IMR-90 (cell line): ENCODE measurements around the gene CEP128. TPM values are rescaled to one million over a fixed set of nuclear protein-coding genes. Genes with fewer than 3 reads are reported as not detected.

Experiments
- ATAC-seq: fragments of 200-7000 bp; cut with Tn5 transposase; 2 replicates; pipeline ENCODE4 v1.9.1; 2020; ENCODE audit warnings: low read depth, mild to moderate bottlenecking, moderate library complexity
- BruUV-seq: library from RNA; stranded (reverse); fragments of 400-500 nt; replicated peaks from 2 replicates; lab custom pipeline; 2021; lab: Mats Ljungman, UMichigan
- CTCF ChIA-PET: fragments of 300-600 bp; formaldehyde crosslinking; extraction: SDS; loops from one replicate; lab custom pipeline; 2021; ENCODE audit warnings: antibody characterized with exemption; lab: Yijun Ruan, JAX
- POLR2A ChIA-PET: fragments of 300-600 bp; sonication (Branson Sonifier 250); formaldehyde crosslinking; loops from one replicate; lab custom pipeline; 2022; ENCODE audit warnings: antibody characterized with exemption; ENCODE audit not compliant: unreplicated experiment; lab: Charles Lee
- DNase-seq: peaks from one replicate; pipeline ENCODE4 v3.0.0; 2013
- H2AFZ ChIP-seq: replicated peaks from 2 replicates; pipeline ENCODE3; 2013; ENCODE audit warnings: low read length, mild to moderate bottlenecking; ENCODE audit not compliant: poor library complexity
- H2AK5ac ChIP-seq: 2 replicates; pipeline ENCODE4 v1.6.1; 2013; ENCODE audit warnings: low read depth, low read length, inconsistent platforms
- H2AK9ac ChIP-seq: replicated peaks from 2 replicates; pipeline ENCODE3; 2013; ENCODE audit warnings: mild to moderate bottlenecking, low read depth, low read length, moderate library complexity; ENCODE audit not compliant: poor library complexity
- H2BK120ac ChIP-seq: 2 replicates; pipeline ENCODE4 v1.6.1; 2013; ENCODE audit warnings: low read depth, low read length, inconsistent platforms
- H2BK15ac ChIP-seq: 3 replicates; pipeline ENCODE4 v1.6.1; 2013; ENCODE audit warnings: low read depth, low read length, inconsistent platforms
- H2BK20ac ChIP-seq: 2 replicates; pipeline ENCODE4 v1.6.1; 2013; ENCODE audit warnings: low read depth, mild to moderate bottlenecking, inconsistent platforms, low read length, moderate library complexity
- H2BK5ac ChIP-seq: 2 replicates; pipeline ENCODE4 v1.6.1; 2013; ENCODE audit warnings: mild to moderate bottlenecking, low read depth, low read length, inconsistent platforms; ENCODE audit not compliant: poor library complexity, severe bottlenecking
- H3K14ac ChIP-seq: replicated peaks from 2 replicates; pipeline ENCODE4 v1.6.1; 2013; ENCODE audit warnings: low read depth, low read length, inconsistent platforms
- H3K18ac ChIP-seq: 2 replicates; pipeline ENCODE4 v1.6.1; 2013; ENCODE audit warnings: low read depth, low read length, control low read depth
- H3K23ac ChIP-seq: 2 replicates; pipeline ENCODE4 v1.6.1; 2013; ENCODE audit warnings: low read depth, low read length, inconsistent platforms
- H3K27ac ChIP-seq: 2 replicates; pipeline ENCODE4 v1.5.1; 2013; ENCODE audit warnings: mild to moderate bottlenecking, control low read depth, low read length; ENCODE audit not compliant: insufficient read depth
- H3K27me3 ChIP-seq: 2 replicates; pipeline ENCODE4 v1.6.1; 2013; ENCODE audit warnings: low read length; ENCODE audit not compliant: control insufficient read depth, insufficient read depth
- H3K36me3 ChIP-seq: 2 replicates; pipeline ENCODE4 v1.6.1; 2013; ENCODE audit warnings: low read length, mixed read lengths; ENCODE audit not compliant: control insufficient read depth, insufficient read depth
- H3K4ac ChIP-seq: 2 replicates; pipeline ENCODE4 v1.6.1; 2013; ENCODE audit warnings: low read depth, low read length, inconsistent platforms
- H3K4me1 ChIP-seq: 2 replicates; pipeline ENCODE4 v1.6.1; 2013; ENCODE audit warnings: low read length, mixed read lengths; ENCODE audit not compliant: control insufficient read depth, insufficient read depth
- H3K4me2 ChIP-seq: 2 replicates; pipeline ENCODE4 v1.6.1; 2013; ENCODE audit warnings: low read depth, mild to moderate bottlenecking, control low read depth, low read length, moderate library complexity
- H3K4me3 ChIP-seq: 2 replicates; pipeline ENCODE4 v1.5.1; 2013; ENCODE audit warnings: low read depth, mild to moderate bottlenecking, control low read depth, low read length, moderate library complexity; ENCODE audit not compliant: insufficient read depth
- H3K56ac ChIP-seq: 2 replicates; pipeline ENCODE4 v1.6.1; 2013; ENCODE audit warnings: low read length, inconsistent platforms; ENCODE audit not compliant: insufficient read depth; ENCODE audit errors: extremely low read depth
- H3K79me1 ChIP-seq, 2 experiments: 2 replicates each; pipeline ENCODE4 v1.6.1; 2013; ENCODE audit warnings: low read length in 2 of 2, inconsistent platforms in 1 of 2, low read depth in 1 of 2
- H3K9ac ChIP-seq: 2 replicates; pipeline ENCODE4 v1.6.1; 2013; ENCODE audit warnings: low read depth, low read length, control low read depth
- H3K9me1 ChIP-seq: 2 replicates; pipeline ENCODE4 v1.6.1; 2013; ENCODE audit warnings: low read length, inconsistent platforms; ENCODE audit not compliant: insufficient read depth
- H3K9me3 ChIP-seq: 2 replicates; pipeline ENCODE4 v1.6.1; 2013; ENCODE audit warnings: low read length; ENCODE audit not compliant: control insufficient read depth, insufficient read depth
- H4K20me1 ChIP-seq: 2 replicates; pipeline ENCODE4 v1.6.1; 2013; ENCODE audit warnings: low read length, inconsistent platforms; ENCODE audit not compliant: insufficient read depth
- H4K5ac ChIP-seq: 2 replicates; pipeline ENCODE4 v1.6.1; 2013; ENCODE audit warnings: mild to moderate bottlenecking, low read depth, low read length, control low read depth
- H4K8ac ChIP-seq, 2 experiments: 2 replicates each; pipeline ENCODE4 v1.6.1; 2013; ENCODE audit warnings: low read depth in 2 of 2, low read length in 2 of 2, control low read depth in 1 of 2, inconsistent platforms in 1 of 2
- H4K91ac ChIP-seq: 2 replicates; pipeline ENCODE4 v1.6.1; 2013; ENCODE audit warnings: low read depth, low read length, inconsistent platforms; ENCODE audit not compliant: insufficient read depth
- CEBPB ChIP-seq: IDR thresholded peaks from 2 replicates; pipeline ENCODE4 v1.6.1; 2012; ENCODE audit warnings: low read depth, low read length, improper control_type of control experiment
- CHD1 ChIP-seq: IDR thresholded peaks from 2 replicates; pipeline ENCODE4 v1.6.1; 2012; ENCODE audit warnings: low read depth, low read length, improper control_type of control experiment
- CTCF ChIP-seq: conservative IDR thresholded peaks from 2 replicates; pipeline ENCODE4 v1.5.1; 2012; ENCODE audit warnings: mild to moderate bottlenecking, low read depth, low read length, improper control_type of control experiment
- FOS ChIP-seq: fragments of 150-350 bp; IDR thresholded peaks from 2 replicates; pipeline ENCODE4 v1.6.1; 2016; ENCODE audit warnings: low read depth, low read length
- MAFK ChIP-seq: IDR thresholded peaks from 2 replicates; pipeline ENCODE4 v1.6.1; 2012; ENCODE audit warnings: low read depth, low read length, improper control_type of control experiment
- MXI1 ChIP-seq: IDR thresholded peaks from 2 replicates; pipeline ENCODE4 v1.6.1; 2012; ENCODE audit warnings: low read depth, mild to moderate bottlenecking, low read length, moderate library complexity, borderline replicate concordance
- NFE2L2 ChIP-seq: fragments of 150-350 bp; IDR thresholded peaks from 2 replicates; pipeline ENCODE4 v1.6.1; 2016; ENCODE audit warnings: low read depth, mild to moderate bottlenecking, low read length
- POLR2A ChIP-seq: IDR thresholded peaks from 2 replicates; pipeline ENCODE4 v1.6.1; 2012; ENCODE audit warnings: mild to moderate bottlenecking, low read depth, low read length
- RAD21 ChIP-seq: IDR thresholded peaks from 2 replicates; pipeline ENCODE4 v1.6.1; 2012; ENCODE audit warnings: low read length, improper control_type of control experiment
- RFX5 ChIP-seq: IDR thresholded peaks from 2 replicates; pipeline ENCODE4 v1.8.0; 2012; ENCODE audit warnings: low read depth, mild to moderate bottlenecking, low read length, moderate library complexity
- SMC3 ChIP-seq: fragments of 150-350 bp; IDR thresholded peaks from 2 replicates; pipeline ENCODE4 v1.6.1; 2016; ENCODE audit warnings: low read depth, mild to moderate bottlenecking, antibody characterized with exemption, low read length, moderate library complexity
- USF2 ChIP-seq: fragments of 150-350 bp; IDR thresholded peaks from 2 replicates; pipeline ENCODE4 v1.6.1; 2017; ENCODE audit warnings: mild to moderate bottlenecking, antibody characterized with exemption, low read length, low read depth
- dilution Hi-C: fragments of 300-500 bp; cut with HindIII; formaldehyde crosslinking; loops from one replicate; pipeline ENCODE4 v1.14.3; 2018; ENCODE audit warnings: low sequenced_read_pairs; ENCODE audit not compliant: unreplicated experiment
- in situ Hi-C: fragments of 300-500 bp; cut with MboI; formaldehyde crosslinking; loops from 3 replicates; pipeline ENCODE4 v1.14.3; 2019; ENCODE audit warnings: low sequenced_read_pairs, inconsistent platforms, mixed read lengths
- intact Hi-C: fragments of 100-400 bp; cut with micrococcal nuclease; formaldehyde crosslinking; loops from 2 replicates; pipeline ENCODE4 v1.10.0; 2022
- polyA plus RNA-seq, 3 experiments: library from polyadenylated mRNA; depleted of rRNA; stranded (reverse); fragments of >200 nt; gene quantifications; 2 replicates each; pipeline ENCODE4 v1.2.3, GENCODE V29; 2012; ENCODE audit warnings: low replicate concordance in 1 of 3
- total RNA-seq: library from RNA; depleted of rRNA; stranded (reverse); fragments of >200 nt; gene quantifications from 2 replicates; pipeline ENCODE4 v1.2.3, GENCODE V29; 2012

The CEP128 gene
- total and polyA plus RNA-seq, 2 of the 4 experiments (the other 2 are of a cell fraction): 1.9 to 5.7 TPM

- Histone ChIP-seq H3K18ac (no peak overlapping the region), H4K20me1 (no peaks in the 10 kb centered on the region), H2AFZ (no peak overlapping the region), H3K14ac (no peak overlapping the region), H3K9me1 (no peaks in the 10 kb centered on the region), H2BK5ac (no peak overlapping the region), H3K23ac (no peak overlapping the region), H2AK5ac (no peak overlapping the region), H2AK9ac (no peak overlapping the region), H3K4ac (no peak overlapping the region), H3K79me1 (no peaks in the 10 kb centered on the region), H3K27ac (no peak overlapping the region), H3K4me1 (peaks cover 2% of the 10 kb centered on the region; the same call in 1 of the 2 replicates), H4K91ac (no peak overlapping the region), H3K56ac (no peak overlapping the region), H3K4me3 (no peak overlapping the region), H4K8ac (no peak overlapping the region; a peak in 1 of 4 replicates), H3K36me3 (no peaks in the 10 kb centered on the region), H3K9me3 (no peaks in the 10 kb centered on the region), H3K9ac (no peak overlapping the region), H3K4me2 (no peak overlapping the region), H2BK20ac (no peak overlapping the region), H3K27me3 (no peaks in the 10 kb centered on the region), H2BK120ac (no peak overlapping the region), H2BK15ac (no peak overlapping the region), H4K5ac (no peak overlapping the region)
- no TSS peak for BruUV-seq
- intact Hi-C loops (no loop called here), dilution Hi-C loops (no loop called here), in situ Hi-C loops (no loop called here)
- ATAC-seq (peak; percentile 55; the same call in 1 of the 2 replicates), DNase-seq (peak; percentile 16)
- CTCF ChIA-PET: no interaction called here
- POLR2A ChIA-PET: no interaction called here
- TF ChIP-seq NFE2L2 (no peak), MXI1 (no peak), RFX5 (no peak), CEBPB (no peak), MAFK (no peak), RAD21 (no peak), USF2 (no peak), SMC3 (no peak), CTCF (no peak), POLR2A (no peak), FOS (no peak), CHD1 (no peak)
These were observed 377.5 kb downstream of the CEP128 start for GRCh38 chr14:80564051-80564450.
